HepG2 (cell line): ENCODE results near the gene MKRN2OS. TPM values are rescaled to one million over a fixed set of nuclear protein-coding genes. Genes with fewer than 3 reads are reported as not detected.

Experiments
- ATAC-seq: fragments of 200-7000 bp; cut with Tn5 transposase; 3 replicates; pipeline ENCODE4 v1.9.1; 2020; ENCODE audit warnings: mild to moderate bottlenecking, moderate library complexity
- BruUV-seq: library from RNA; stranded (reverse); fragments of 400-500 nt; replicated peaks from 2 replicates; lab custom pipeline; 2021; lab: Mats Ljungman, UMichigan
- CTCF ChIA-PET: fragments of 300-600 bp; formaldehyde crosslinking; extraction: SDS; loops from one replicate; lab custom pipeline; 2021; ENCODE audit warnings: low total read pairs, inconsistent platforms, low intra/inter-chr PET ratio; lab: Yijun Ruan, JAX
- POLR2A ChIA-PET: fragments of 350-600 bp; sonication (Branson Sonifier 250); formaldehyde crosslinking; loops from one replicate; lab custom pipeline; 2020; ENCODE audit warnings: antibody characterized with exemption, inconsistent platforms; lab: Yijun Ruan, JAX
- DNase-seq: peaks from one replicate; pipeline ENCODE4 v3.0.0-alpha.2; 2015; ENCODE audit warnings: low spot score
- FAIRE-seq: peaks from 3 replicates; lab custom pipeline; 2011; peaks lifted over from hg19 to GRCh38; lab: Jason Lieb, UNC
- H2AFZ ChIP-seq: one replicate; pipeline ENCODE4 v1.6.1; 2011; ENCODE audit warnings: low read length, inconsistent platforms
- H3K27ac ChIP-seq: fragments of 300-600 bp; 3 replicates; pipeline ENCODE4 v1.8.0; 2011; ENCODE audit warnings: mixed run types, mild to moderate bottlenecking, mixed read lengths, low read length, inconsistent platforms; ENCODE audit not compliant: insufficient read depth; ENCODE audit errors: extremely low read length
- H3K27me3 ChIP-seq, 2 experiments: fragments of 200-600 bp in 1 of 2; 2 replicates in 1 of 2; 3 replicates in 1 of 2; pipeline versions ENCODE4 v1.6.0 to v1.8.0; 2011; ENCODE audit warnings: low read length in 2 of 2, mild to moderate bottlenecking in 2 of 2, moderate library complexity in 2 of 2, inconsistent platforms in 1 of 2; ENCODE audit not compliant: insufficient read depth in 2 of 2, control insufficient read depth in 1 of 2
- H3K36me3 ChIP-seq, 2 experiments: fragments of 200-600 bp in 1 of 2; replicated peaks in 1 of 2; 2 replicates in 1 of 2; 3 replicates in 1 of 2; pipeline versions ENCODE4 v1.5.1 to v1.8.0; 2011; ENCODE audit warnings: low read length in 2 of 2, inconsistent platforms in 1 of 2; ENCODE audit not compliant: insufficient read depth in 2 of 2, control insufficient read depth in 1 of 2
- H3K4me1 ChIP-seq: 2 replicates; pipeline ENCODE4 v1.5.1; 2012; ENCODE audit warnings: low read length, inconsistent platforms; ENCODE audit not compliant: insufficient read depth
- H3K4me2 ChIP-seq: 2 replicates; pipeline ENCODE4 v1.6.0; 2011; ENCODE audit warnings: low read depth, low read length, inconsistent platforms
- H3K4me3 ChIP-seq, 3 experiments: fragments of 200-600 bp in 1 of 3; sonication (generic), shearing (Covaris generic) in 1 of 3; replicated peaks in 1 of 3; 2 replicates each; pipeline ENCODE4 v1.5.1; 2011 to 2016; ENCODE audit warnings: low read length in 3 of 3, inconsistent platforms in 2 of 3, low read depth in 2 of 3, mild to moderate bottlenecking in 2 of 3, control low read depth in 1 of 3, mixed read lengths in 1 of 3; ENCODE audit not compliant: insufficient read depth in 1 of 3
- H3K79me2 ChIP-seq: one replicate; pipeline ENCODE4 v1.6.1; 2011; ENCODE audit warnings: low read length, inconsistent platforms; ENCODE audit not compliant: insufficient read depth
- H3K9ac ChIP-seq: 2 replicates; pipeline ENCODE4 v1.6.0; 2011; ENCODE audit warnings: mild to moderate bottlenecking, low read depth, low read length, inconsistent platforms; ENCODE audit not compliant: insufficient read depth
- H3K9me3 ChIP-seq: 2 replicates; pipeline ENCODE4 v1.5.1; 2012; ENCODE audit warnings: mild to moderate bottlenecking, low read length
- H4K20me1 ChIP-seq: 2 replicates; pipeline ENCODE4 v1.6.0; 2011; ENCODE audit warnings: inconsistent platforms, mild to moderate bottlenecking, low read length, moderate library complexity; ENCODE audit not compliant: insufficient read depth
- ADNP ChIP-seq: sonication (generic); formaldehyde crosslinking; IDR thresholded peaks from 2 replicates; pipeline ENCODE4 v1.4.0; 2020; ENCODE audit warnings: missing genetic modification reagents
- ZEB1 ChIP-seq: IDR thresholded peaks from 2 replicates; pipeline ENCODE4 v1.6.1; 2012; ENCODE audit warnings: mild to moderate bottlenecking, low read depth, inconsistent platforms; ENCODE audit not compliant: insufficient replicate concordance
- ZFY ChIP-seq: sonication (generic); formaldehyde crosslinking; IDR thresholded peaks from 2 replicates; pipeline ENCODE4 v1.4.0; 2020; ENCODE audit warnings: missing genetic modification reagents
- ZNF570 ChIP-seq: sonication (generic); formaldehyde crosslinking; IDR thresholded peaks from 2 replicates; pipeline ENCODE4 v1.4.0; 2020; ENCODE audit warnings: mild to moderate bottlenecking, missing genetic modification reagents, borderline replicate concordance
- WGBS: methylation state at CpG from one replicate; pipeline ENCODE4 v1.1.6; 2017; ENCODE audit warnings: low lambda C conversion rate; 5-methylcytosine and 5-hydroxymethylcytosine counted together
- in situ Hi-C: cut with HindIII; loops from 2 replicates; pipeline ENCODE4 v1.10.0; 2017; ENCODE audit warnings: low pct_unique_long_range_greater_than_20kb; ENCODE audit not compliant: extremely low pct_ligation_motif_present
- intact Hi-C: fragments of 100-400 bp; cut with micrococcal nuclease; formaldehyde crosslinking; loops from one replicate; pipeline ENCODE4 v1.10.0; 2022; ENCODE audit not compliant: unreplicated experiment
- polyA plus RNA-seq, 8 experiments: library from polyadenylated mRNA; depleted of rRNA in 3 of 8; stranded (reverse) in 7 of 8; unstranded in 1 of 8; fragments of >200 nt; fragmentation: Illumina TruSeq in 4 of 8; extraction: Trizol in 4 of 8; gene quantifications; 2 replicates each; pipeline versions ENCODE4 v1.2.1 to v1.2.3, GENCODE V29; 2011 to 2016; ENCODE audit warnings: low read depth in 4 of 8, missing spikeins in 1 of 8, mixed read lengths in 1 of 8; ENCODE audit not compliant: insufficient read depth in 1 of 8
- total RNA-seq, 5 experiments: library from RNA; depleted of rRNA; stranded (reverse); fragments of >200 nt; fragmentation: Illumina TruSeq; extraction: Trizol; gene quantifications; 2 replicates each; pipeline ENCODE4 v1.2.3, GENCODE V29; 2016; ENCODE audit warnings: low read depth in 1 of 5

The MKRN2OS gene
- total and polyA plus RNA-seq, 2 of the 13 experiments (the other 11 are each of a cell fraction or from before 2014, with no cell fraction given) = not detected

DNA sequence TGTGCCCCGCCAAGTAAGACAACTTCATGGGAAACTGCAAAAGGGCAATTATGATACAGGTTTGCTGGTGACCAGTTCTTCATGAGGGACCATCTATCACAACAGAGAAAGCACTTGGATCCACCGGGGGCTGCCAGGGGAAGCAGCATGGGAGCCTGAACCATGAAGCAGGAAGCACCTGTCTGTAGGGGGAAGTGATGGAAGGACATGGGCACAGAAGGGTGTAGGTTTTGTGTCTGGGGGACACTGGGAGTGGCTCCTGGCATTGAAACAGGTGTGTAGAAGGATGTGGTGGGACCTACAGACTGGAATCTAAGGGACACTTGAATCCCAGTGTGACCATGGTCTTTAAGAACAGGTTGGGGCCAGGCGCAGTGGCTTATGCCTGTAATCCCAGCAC is 34.2 kb upstream of the MKRN2OS start:
- Histone ChIP-seq H3K4me1 (no peaks in the 10 kb centered on the region), H3K9ac (no peak overlapping the region), H3K27ac (no peak overlapping the region), H3K4me2 (no peak overlapping the region), H3K27me3 (no peaks in the 10 kb centered on the region), H3K36me3 (peaks cover 38 to 92% of the 10 kb centered on the region in 2 experiments), H3K4me3 (no peak overlapping the region), H2AFZ (no peak overlapping the region), H3K9me3 (no peaks in the 10 kb centered on the region), H3K79me2 (peaks cover 3% of the 10 kb centered on the region), H4K20me1 (0 out of 2 replicates have a peak, but pooled peaks cover 5% of the 10 kb centered on the region)
- no TSS peak for BruUV-seq
- FAIRE-seq (no peak), ATAC-seq (no peak), DNase-seq (no peak)
- WGBS = 95% methylated on average over 3 of the region's 3 CpGs
- ChIA-PET CTCF (no interaction called here), POLR2A (no interaction called here)
- intact Hi-C loops = no loop called here
- no peak for TF ChIP-seq ZEB1
- in situ Hi-C loops = no loop called here

DNA sequence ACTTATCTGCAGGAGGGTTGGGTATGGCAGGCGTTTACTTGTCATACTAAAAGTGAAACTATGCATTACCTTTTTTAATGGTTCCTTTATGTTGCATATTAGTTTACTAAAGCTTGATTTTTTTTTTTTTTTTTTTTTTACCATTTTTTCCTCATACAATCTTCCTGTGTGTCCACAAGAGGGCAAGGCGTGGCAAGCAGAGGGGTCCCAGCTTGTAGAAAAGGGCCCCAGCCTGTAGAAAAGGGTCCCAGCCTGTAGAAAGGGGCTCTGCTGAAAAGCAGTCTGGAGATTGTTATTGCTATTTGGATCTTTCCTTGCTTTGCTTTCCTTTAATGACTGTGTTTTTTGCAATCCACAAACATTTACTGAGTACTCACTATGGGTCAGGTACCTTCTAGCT is 33.4 kb upstream of the MKRN2OS start:
- WGBS = 97% methylated on average over 2 of the region's 2 CpGs
- ATAC-seq (no peak), FAIRE-seq (no peak), DNase-seq (no peak)
- ChIA-PET CTCF (no interaction called here), POLR2A (no interaction called here)
- Histone ChIP-seq H2AFZ (no peak overlapping the region), H3K4me2 (no peak overlapping the region), H3K9me3 (no peaks in the 10 kb centered on the region), H3K27ac (no peak overlapping the region), H3K4me1 (no peaks in the 10 kb centered on the region), H3K9ac (no peak overlapping the region), H4K20me1 (0 out of 2 replicates have a peak, but pooled peaks cover 3% of the 10 kb centered on the region), H3K79me2 (peaks cover 3% of the 10 kb centered on the region), H3K36me3 (peaks cover 37 to 92% of the 10 kb centered on the region in 2 experiments), H3K27me3 (no peaks in the 10 kb centered on the region), H3K4me3 (no peak overlapping the region)
- TF ChIP-seq ZFY (CRISPR knock-in tag) (no peak), ADNP (CRISPR knock-in tag) (no peak), ZNF570 (CRISPR knock-in tag) (no peak)
- no TSS peak for BruUV-seq
- in situ Hi-C loops (no loop called here), intact Hi-C loops (no loop called here)
